OCI-LY3 (cell line): ENCODE results near the gene SCART1.

ENCODE experiments used
- EZH2phosphoT487 ChIP-seq: fragments of 200-600 bp; shearing (Covaris generic); IDR thresholded peaks from 2 replicates; pipeline ENCODE4 v1.6.1; 2018; ENCODE audit warnings: antibody characterized with exemption, mixed run types, low read depth
- TF ChIP-seq, protein P1 (sequence below): fragments of 200-600, 300-600 bp; sonication (generic); IDR thresholded peaks from 2 replicates; pipeline ENCODE4 v1.5.1; 2014; ENCODE audit warnings: antibody characterized with exemption, low read length, low read depth

- TF ChIP-seq, protein P1, sequence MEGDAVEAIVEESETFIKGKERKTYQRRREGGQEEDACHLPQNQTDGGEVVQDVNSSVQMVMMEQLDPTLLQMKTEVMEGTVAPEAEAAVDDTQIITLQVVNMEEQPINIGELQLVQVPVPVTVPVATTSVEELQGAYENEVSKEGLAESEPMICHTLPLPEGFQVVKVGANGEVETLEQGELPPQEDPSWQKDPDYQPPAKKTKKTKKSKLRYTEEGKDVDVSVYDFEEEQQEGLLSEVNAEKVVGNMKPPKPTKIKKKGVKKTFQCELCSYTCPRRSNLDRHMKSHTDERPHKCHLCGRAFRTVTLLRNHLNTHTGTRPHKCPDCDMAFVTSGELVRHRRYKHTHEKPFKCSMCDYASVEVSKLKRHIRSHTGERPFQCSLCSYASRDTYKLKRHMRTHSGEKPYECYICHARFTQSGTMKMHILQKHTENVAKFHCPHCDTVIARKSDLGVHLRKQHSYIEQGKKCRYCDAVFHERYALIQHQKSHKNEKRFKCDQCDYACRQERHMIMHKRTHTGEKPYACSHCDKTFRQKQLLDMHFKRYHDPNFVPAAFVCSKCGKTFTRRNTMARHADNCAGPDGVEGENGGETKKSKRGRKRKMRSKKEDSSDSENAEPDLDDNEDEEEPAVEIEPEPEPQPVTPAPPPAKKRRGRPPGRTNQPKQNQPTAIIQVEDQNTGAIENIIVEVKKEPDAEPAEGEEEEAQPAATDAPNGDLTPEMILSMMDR = no peak
- TF ChIP-seq EZH2phosphoT487 = no peak
Measured at GRCh38 chr10:133458021-133458709, 4.4 kb downstream of the SCART1 start.
